ENCODE measurements around the gene VSIG10. TPM values are rescaled to one million over a fixed set of nuclear protein-coding genes. Genes with fewer than 3 reads are reported as not detected.

VSIG10 gene
- total RNA-seq, 4 donors from 2014 or later = 122 to 207 (median 155) TPM

DNA sequence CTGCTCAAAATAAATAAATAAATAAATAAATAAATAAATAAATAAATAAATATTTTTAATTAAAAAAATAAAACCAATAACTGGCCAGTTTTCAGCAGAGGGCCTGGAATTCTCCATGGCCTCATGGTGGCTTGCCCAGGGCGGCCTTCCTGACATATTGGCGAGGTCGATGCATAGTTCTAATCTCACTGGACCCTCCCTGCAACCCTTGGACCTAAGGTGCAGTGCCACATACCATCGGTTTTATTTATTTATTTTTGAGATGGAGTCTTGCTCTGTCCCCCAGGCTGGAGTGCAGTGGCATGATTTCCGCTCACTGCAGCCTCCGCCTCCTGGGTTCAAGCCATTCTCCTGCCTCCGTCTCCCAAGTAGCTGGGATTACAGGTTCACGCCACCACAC lies 3.9 kb upstream of the VSIG10 start:
- DNase-seq = no peak
- no peaks in the 10 kb centered on the region for H3K9me3 ChIP-seq
- intact Hi-C loops (cut with DNase I; ENCODE audit: low total_unique reads) = no loop called here
- no peak overlapping the region for H3K27ac ChIP-seq
- peaks cover 0 to 14% (median 4%) of the 10 kb centered on the region in 4 donors for H3K4me1 ChIP-seq
- no peak for TF ChIP-seq EP300 (IDR thresholded peaks at IDR 0.05; ENCODE audit: low read depth)
- TF ChIP-seq, protein P1, sequence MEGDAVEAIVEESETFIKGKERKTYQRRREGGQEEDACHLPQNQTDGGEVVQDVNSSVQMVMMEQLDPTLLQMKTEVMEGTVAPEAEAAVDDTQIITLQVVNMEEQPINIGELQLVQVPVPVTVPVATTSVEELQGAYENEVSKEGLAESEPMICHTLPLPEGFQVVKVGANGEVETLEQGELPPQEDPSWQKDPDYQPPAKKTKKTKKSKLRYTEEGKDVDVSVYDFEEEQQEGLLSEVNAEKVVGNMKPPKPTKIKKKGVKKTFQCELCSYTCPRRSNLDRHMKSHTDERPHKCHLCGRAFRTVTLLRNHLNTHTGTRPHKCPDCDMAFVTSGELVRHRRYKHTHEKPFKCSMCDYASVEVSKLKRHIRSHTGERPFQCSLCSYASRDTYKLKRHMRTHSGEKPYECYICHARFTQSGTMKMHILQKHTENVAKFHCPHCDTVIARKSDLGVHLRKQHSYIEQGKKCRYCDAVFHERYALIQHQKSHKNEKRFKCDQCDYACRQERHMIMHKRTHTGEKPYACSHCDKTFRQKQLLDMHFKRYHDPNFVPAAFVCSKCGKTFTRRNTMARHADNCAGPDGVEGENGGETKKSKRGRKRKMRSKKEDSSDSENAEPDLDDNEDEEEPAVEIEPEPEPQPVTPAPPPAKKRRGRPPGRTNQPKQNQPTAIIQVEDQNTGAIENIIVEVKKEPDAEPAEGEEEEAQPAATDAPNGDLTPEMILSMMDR (IDR thresholded peaks at IDR 0.05) = no peak
- no peak for TF ChIP-seq POLR2A (IDR thresholded peaks at IDR 0.05)
- TF ChIP-seq POLR2AphosphoS5 (IDR thresholded peaks at IDR 0.05) = no peak
- H3K27me3 ChIP-seq = no peaks in the 10 kb centered on the region
- H3K36me3 ChIP-seq = no peaks in the 10 kb centered on the region
- in situ Hi-C loops (cut with MboI; ENCODE audit: low pct_ligation_motif_present in 1 of 4, low pct_unique_long_range_greater_than_20kb in 1 of 4, low sequenced_read_pairs in 3 of 4) = no loop called here
- H3K4me3 ChIP-seq = no peak overlapping the region
- 74 to 87% methylated on average over 4 to 8 of the region's 8 CpGs for WGBS, 2 donors (ENCODE audit: low coverage in 1 of 2)

DNA sequence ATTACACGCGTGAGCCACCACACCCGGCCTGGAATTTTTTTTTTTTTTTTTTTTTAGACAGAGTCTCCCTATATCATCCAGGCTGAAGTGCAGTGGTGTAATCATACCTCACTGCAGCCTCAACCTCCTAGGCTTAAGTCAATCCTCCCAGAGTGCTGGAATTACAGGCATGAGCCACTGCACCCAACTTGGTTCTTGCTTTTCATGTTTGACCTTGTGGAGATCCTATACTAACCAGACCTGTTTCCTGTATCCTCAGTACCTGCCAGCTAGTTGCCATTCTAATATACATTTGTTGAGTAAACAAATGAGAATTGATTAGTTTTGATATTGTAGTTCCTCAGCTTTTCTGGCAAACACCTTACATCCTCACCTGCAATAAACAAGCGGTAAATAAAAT lies 3.2 kb upstream of the VSIG10 start:
- Histone ChIP-seq H3K4me1 (peaks cover 0 to 20% (median 8%) of the 10 kb centered on the region in 4 donors), H3K27ac (no peak overlapping the region), H3K9me3 (no peaks in the 10 kb centered on the region), H3K36me3 (no peaks in the 10 kb centered on the region), H3K4me3 (no peak overlapping the region), H3K27me3 (no peaks in the 10 kb centered on the region)
- no peak for DNase-seq
- intact Hi-C loops (cut with DNase I; ENCODE audit: low total_unique reads) (no loop called here), in situ Hi-C loops (cut with MboI; ENCODE audit: low pct_ligation_motif_present in 1 of 4, low pct_unique_long_range_greater_than_20kb in 1 of 4, low sequenced_read_pairs in 3 of 4) (no loop called here)
- TF ChIP-seq, protein P1 (IDR thresholded peaks at IDR 0.05) = no peak
- TF ChIP-seq EP300 (IDR thresholded peaks at IDR 0.05; ENCODE audit: low read depth) (no peak), POLR2AphosphoS5 (IDR thresholded peaks at IDR 0.05) (no peak), POLR2A (IDR thresholded peaks at IDR 0.05) (no peak)
- 88% methylated on average over 4 of the region's 4 CpGs; no CpG with 5 or more reads in 1 of the 2 donors for WGBS, 2 donors (ENCODE audit: low coverage in 1 of 2)

DNA sequence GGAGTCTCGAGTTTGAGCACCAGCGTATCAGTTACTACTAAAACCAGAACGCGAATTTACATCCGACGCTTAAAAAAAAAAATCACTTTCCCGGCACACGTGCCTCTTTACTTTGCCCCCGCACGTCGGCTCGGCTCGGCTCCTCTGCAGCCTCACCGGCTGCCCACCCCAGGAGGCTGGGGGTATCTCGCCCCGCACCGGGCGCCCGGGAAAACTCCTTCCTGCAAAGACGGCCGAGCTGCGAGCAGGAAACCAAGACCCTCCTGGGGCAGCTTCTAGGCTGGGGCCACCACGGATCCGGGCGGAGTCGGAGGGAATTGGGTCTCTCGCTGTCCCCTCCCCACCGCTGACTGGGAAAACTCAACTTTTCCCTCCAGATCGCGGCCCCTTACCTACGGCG lies 610 bp downstream of the VSIG10 start:
- peaks cover 5 to 44% (median 24%) of the 10 kb centered on the region in 4 donors for H3K4me1 ChIP-seq
- in situ Hi-C loops (cut with MboI; ENCODE audit: low pct_ligation_motif_present in 1 of 4, low pct_unique_long_range_greater_than_20kb in 1 of 4, low sequenced_read_pairs in 3 of 4) (no loop called here), intact Hi-C loops (cut with DNase I; ENCODE audit: low total_unique reads) (no loop called here)
- TF ChIP-seq, protein P1 (IDR thresholded peaks at IDR 0.05) = no peak
- TF ChIP-seq POLR2AphosphoS5 (IDR thresholded peaks at IDR 0.05) = no peak
- no peak for TF ChIP-seq POLR2A (IDR thresholded peaks at IDR 0.05)
- TF ChIP-seq EP300 (IDR thresholded peaks at IDR 0.05; ENCODE audit: low read depth) = no peak
- peak overlapping the region; percentile 88 to 95 (median 92) for H3K27ac ChIP-seq
- no peaks in the 10 kb centered on the region for H3K9me3 ChIP-seq
- H3K4me3 ChIP-seq = peak overlapping the region; percentile 66 to 85 (median 74)
- no peaks in the 10 kb centered on the region for H3K36me3 ChIP-seq
- DNase-seq = peak; percentile 31
- no peaks in the 10 kb centered on the region for H3K27me3 ChIP-seq
- 0 to 2% methylated on average over 7 to 32 of the region's 32 CpGs for WGBS, 2 donors (ENCODE audit: low coverage in 1 of 2)

DNA sequence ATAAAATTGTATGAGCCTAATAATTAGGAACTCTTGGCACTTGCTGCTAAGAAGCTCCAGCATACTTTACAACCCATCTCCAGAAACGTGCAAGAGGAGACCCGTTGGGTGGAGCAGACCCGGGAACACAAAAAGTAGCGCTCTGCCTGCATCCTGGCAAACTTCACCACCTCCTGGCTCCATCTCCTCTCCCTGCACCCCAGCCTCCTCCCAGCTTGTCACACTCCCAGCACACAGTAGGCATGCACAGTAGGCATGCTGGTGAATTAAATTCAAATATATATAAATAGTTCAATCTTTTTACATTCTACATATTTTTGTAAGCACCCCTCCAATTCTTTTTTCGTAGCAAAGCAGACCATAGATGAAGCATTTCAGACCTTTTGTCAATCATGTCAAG lies 1.2 kb downstream of the VSIG10 start:
- no peak for TF ChIP-seq POLR2AphosphoS5 (IDR thresholded peaks at IDR 0.05)
- TF ChIP-seq POLR2A (IDR thresholded peaks at IDR 0.05) = no peak
- TF ChIP-seq EP300 (IDR thresholded peaks at IDR 0.05; ENCODE audit: low read depth) = no peak
- TF ChIP-seq, protein P1 (IDR thresholded peaks at IDR 0.05) = no peak
- Histone ChIP-seq H3K9me3 (no peaks in the 10 kb centered on the region), H3K27me3 (no peaks in the 10 kb centered on the region), H3K27ac (peak overlapping the region; percentile 88 to 95 (median 92)), H3K4me1 (peaks cover 5 to 47% (median 26%) of the 10 kb centered on the region in 4 donors), H3K4me3 (peak overlapping the region in 3 of 4 donors; percentile 66 to 85 (median 77)), H3K36me3 (no peaks in the 10 kb centered on the region)
- 31 to 46% methylated on average over 3 to 5 of the region's 5 CpGs for WGBS, 2 donors (ENCODE audit: low coverage in 1 of 2)
- intact Hi-C loops (cut with DNase I; ENCODE audit: low total_unique reads) = no loop called here
- in situ Hi-C loops (cut with MboI; ENCODE audit: low pct_ligation_motif_present in 1 of 4, low pct_unique_long_range_greater_than_20kb in 1 of 4, low sequenced_read_pairs in 3 of 4) = no loop called here
- no peak for DNase-seq
